ENCODE results near the gene FAAH. TPM values are rescaled to one million over a fixed set of nuclear protein-coding genes. Genes with fewer than 3 reads are reported as not detected.

Gene FAAH
- total RNA-seq, 1 experiment from 2014 or later = 24.8 TPM

GRCh38 chr1:46461017-46461808 is 67.1 kb downstream of the FAAH start:
- no peak overlapping the region for H3K9ac ChIP-seq (ENCODE audit: low read length)
- H3K9me3 ChIP-seq (ENCODE audit: control insufficient read depth in 1 of 2, insufficient read depth in 1 of 2, low read depth in 1 of 2, low read length in 2 of 2) = no peaks in the 10 kb centered on the region
- TF ChIP-seq ZBTB33 (IDR thresholded peaks at IDR 0.05; ENCODE audit: extremely low read depth, insufficient replicate concordance, low read length) = no peak
- no peak for TF ChIP-seq EZH2phosphoT487 (IDR thresholded peaks at IDR 0.05; ENCODE audit: borderline replicate concordance)
- no peak for TF ChIP-seq CEBPB (IDR thresholded peaks at IDR 0.05; ENCODE audit: low read depth)
- no peak for TF ChIP-seq FOSL1 (IDR thresholded peaks at IDR 0.05; ENCODE audit: low read depth)
- TF ChIP-seq EGR1 (IDR thresholded peaks at IDR 0.05; ENCODE audit: low read depth) = no peak
- no peak for TF ChIP-seq EZH2 (IDR thresholded peaks at IDR 0.05)
- TF ChIP-seq SRF (IDR thresholded peaks at IDR 0.05; ENCODE audit: low read depth) = no peak
- TF ChIP-seq YY1 (IDR thresholded peaks at IDR 0.05; ENCODE audit: extremely low read depth, insufficient replicate concordance, low read depth, low read length) = no peak
- TF ChIP-seq ZNF274 (IDR thresholded peaks at IDR 0.05; ENCODE audit: low read depth, low read length) = no peak
- TF ChIP-seq SIN3A (IDR thresholded peaks at IDR 0.05; ENCODE audit: low read depth) = no peak
- no peak for TF ChIP-seq TCF7L2 (IDR thresholded peaks at IDR 0.05; ENCODE audit: borderline replicate concordance, extremely low read depth, insufficient read depth, insufficient read length)
- no peak for TF ChIP-seq RAD21 (IDR thresholded peaks at IDR 0.05; ENCODE audit: low read depth)
- no peak for TF ChIP-seq REST (IDR thresholded peaks at IDR 0.05; ENCODE audit: low read depth)
- TF ChIP-seq ZFX (IDR thresholded peaks at IDR 0.05) = no peak
- no peak for TF ChIP-seq CBX3 (IDR thresholded peaks at IDR 0.05; ENCODE audit: low read depth)
- TF ChIP-seq ATF3 (IDR thresholded peaks at IDR 0.05) = no peak
- TF ChIP-seq CTCF (IDR thresholded peaks at IDR 0.05 in 2 of 3, conservative IDR thresholded peaks at IDR 0.05 in 1 of 3; ENCODE audit: borderline replicate concordance in 1 of 3, insufficient read depth in 1 of 3, low read depth in 2 of 3, low read length in 2 of 3) = no peak
- intact Hi-C loops (cut with micrococcal nuclease) = no loop called here
- no peak overlapping the region for H3K27ac ChIP-seq (ENCODE audit: low read depth, low read length)
- H3K27me3 ChIP-seq (ENCODE audit: insufficient read depth, low read length) = no peaks in the 10 kb centered on the region
- RAD21 ChIA-PET (ENCODE audit: low non-redundant PET in 1 of 2, low total read pairs in 2 of 2, uncharacterized antibody in 2 of 2, unreplicated experiment in 2 of 2) = no interaction called here
- H3K9me2 ChIP-seq (ENCODE audit: insufficient read depth) = no peaks in the 10 kb centered on the region
- peaks cover 3 to 15% of the 10 kb centered on the region in 2 experiments; a peak in 2 of 4 replicates for H3K4me1 ChIP-seq (ENCODE audit: control insufficient read depth in 1 of 2, insufficient read depth in 2 of 2, low read length in 2 of 2)
- CTCF ChIA-PET = interaction anchor here (0.5 kb wide), 1 partner anchor 105 kb away, joined by 3 read pairs; no protein-coding TSS in a partner anchor
- H3K79me2 ChIP-seq (ENCODE audit: insufficient read depth, low read length) = no peaks in the 10 kb centered on the region
- no peak for DNase-seq (ENCODE audit: low read depth, low spot score)
- no peak for ATAC-seq
- no TSS peak for BruUV-seq (replicated peaks)
- no peak overlapping the region for H3K4me3 ChIP-seq (replicated peaks in 1 of 2; ENCODE audit: low read depth in 1 of 2, low read length in 2 of 2)
- no peak overlapping the region for H3K4me2 ChIP-seq (ENCODE audit: low read length)
- H4K20me1 ChIP-seq (ENCODE audit: insufficient read depth) = no peaks in the 10 kb centered on the region
- H2AFZ ChIP-seq (ENCODE audit: low read depth, low read length, poor library complexity, severe bottlenecking) = no peak overlapping the region
- H3K36me3 ChIP-seq (ENCODE audit: control insufficient read depth in 1 of 2, insufficient read depth in 2 of 2, low read length in 2 of 2) = no peaks in the 10 kb centered on the region
- POLR2A ChIA-PET = no interaction called here
